H1 (cell line): ENCODE data around the gene ASCC2. TPM values are rescaled to one million over a fixed set of nuclear protein-coding genes. Genes with fewer than 3 reads are reported as not detected.

ENCODE experiments used
- CTCF ChIA-PET: fragments of 300-600 bp; sonication (Branson Sonifier 250); formaldehyde crosslinking; loops from one replicate; lab custom pipeline; 2021; ENCODE audit not compliant: partially characterized antibody; lab: Charles Lee
- POLR2A ChIA-PET: fragments of 300-600 bp; sonication (Branson Sonifier 250); formaldehyde crosslinking; loops from one replicate; lab custom pipeline; 2021; ENCODE audit warnings: inconsistent platforms; ENCODE audit not compliant: partially characterized antibody; lab: Charles Lee
- DNase-seq, 2 experiments: peaks; one replicate each; pipeline versions ENCODE4 v3.0.0 to v3.0.0-alpha.2; 2010 to 2022; ENCODE audit warnings: low spot score in 2 of 2, low read depth in 1 of 2, mixed read lengths in 1 of 2
- FAIRE-seq: peaks from 2 replicates; lab custom pipeline; 2011; peaks lifted over from hg19 to GRCh38; lab: Jason Lieb, UNC
- H2AFZ ChIP-seq: 2 replicates; pipeline ENCODE4 v1.8.1; 2012; ENCODE audit warnings: low read length, inconsistent platforms
- H2AK5ac ChIP-seq: 2 replicates; pipeline ENCODE4 v1.6.1; 2013; ENCODE audit warnings: low read depth, low read length
- H2BK120ac ChIP-seq: replicated peaks from 2 replicates; pipeline ENCODE3; 2013; ENCODE audit warnings: low read depth, low read length, inconsistent platforms
- H2BK12ac ChIP-seq: 2 replicates; pipeline ENCODE4 v1.6.1; 2013; ENCODE audit warnings: low read depth, low read length
- H2BK15ac ChIP-seq: 2 replicates; pipeline ENCODE4 v1.6.1; 2013; ENCODE audit warnings: low read length
- H2BK20ac ChIP-seq: 2 replicates; pipeline ENCODE4 v1.6.1; 2013; ENCODE audit warnings: low read length
- H2BK5ac ChIP-seq: 2 replicates; pipeline ENCODE4 v1.6.1; 2013; ENCODE audit warnings: low read depth, low read length
- H3K14ac ChIP-seq: 2 replicates; pipeline ENCODE4 v1.6.1; 2013; ENCODE audit warnings: inconsistent platforms; ENCODE audit not compliant: insufficient read length
- H3K18ac ChIP-seq: 2 replicates; pipeline ENCODE4 v1.6.1; 2013; ENCODE audit warnings: low read length; ENCODE audit errors: extremely low read depth
- H3K23ac ChIP-seq: 2 replicates; pipeline ENCODE4 v1.6.1; 2013; ENCODE audit warnings: inconsistent platforms; ENCODE audit not compliant: insufficient read length
- H3K23me2 ChIP-seq: 2 replicates; pipeline ENCODE4 v1.6.1; 2013; ENCODE audit warnings: low read depth, low read length
- H3K27ac ChIP-seq: 2 replicates; pipeline ENCODE4 v1.6.1; 2011; ENCODE audit warnings: low read depth, low read length, inconsistent platforms
- H3K27me3 ChIP-seq, 4 experiments: replicated peaks in 1 of 4; 1 replicate in 1 of 4; 2 replicates in 3 of 4; pipeline versions ENCODE4 v1.6.1 to v1.8.1; 2011 to 2013; ENCODE audit warnings: low read length in 3 of 4, mild to moderate bottlenecking in 3 of 4, inconsistent platforms in 2 of 4, mixed read lengths in 2 of 4, moderate library complexity in 1 of 4; ENCODE audit not compliant: control insufficient read depth in 3 of 4, insufficient read depth in 3 of 4; ENCODE audit errors: extremely low read depth in 1 of 4
- H3K36me3 ChIP-seq, 4 experiments: 2 replicates each; pipeline versions ENCODE4 v1.6.1 to v1.8.1; 2011 to 2013; ENCODE audit warnings: mild to moderate bottlenecking in 4 of 4, low read length in 3 of 4, moderate library complexity in 2 of 4, control low read depth in 1 of 4, inconsistent platforms in 1 of 4; ENCODE audit not compliant: insufficient read depth in 4 of 4, control insufficient read depth in 2 of 4
- H3K4ac ChIP-seq: replicated peaks from 2 replicates; pipeline ENCODE3; 2013; ENCODE audit warnings: low read length, low read depth, mixed read lengths, inconsistent platforms; ENCODE audit not compliant: insufficient read length
- H3K4me1 ChIP-seq, 4 experiments: replicated peaks in 1 of 4; 1 replicate in 1 of 4; 2 replicates in 3 of 4; pipeline versions ENCODE4 v1.6.1 to v1.8.1; 2011 to 2013; ENCODE audit warnings: low read length in 3 of 4, inconsistent platforms in 2 of 4, mixed read lengths in 1 of 4; ENCODE audit not compliant: insufficient read depth in 4 of 4, control insufficient read depth in 3 of 4
- H3K4me2 ChIP-seq, 2 experiments: 2 replicates each; pipeline versions ENCODE4 v1.6.1 to v1.8.1; 2011 to 2013; ENCODE audit warnings: low read depth in 2 of 2, low read length in 2 of 2, control low read depth in 1 of 2, inconsistent platforms in 1 of 2, mild to moderate bottlenecking in 1 of 2; ENCODE audit not compliant: insufficient read depth in 1 of 2
- H3K4me3 ChIP-seq, 4 experiments: fragments of 200-600, 300-600 bp in 1 of 4; sonication (generic), shearing (Covaris generic), sonication (Bioruptor Twin) in 1 of 4; 2 replicates each; pipeline versions ENCODE4 v1.5.1 to v1.8.1; 2011 to 2016; ENCODE audit warnings: low read length in 4 of 4, low read depth in 3 of 4, control low read depth in 2 of 4, inconsistent platforms in 2 of 4, mild to moderate bottlenecking in 2 of 4, mixed read lengths in 1 of 4, moderate library complexity in 1 of 4; ENCODE audit not compliant: insufficient read depth in 2 of 4; ENCODE audit errors: extremely low read depth in 1 of 4
- H3K56ac ChIP-seq: replicated peaks from 2 replicates; pipeline ENCODE3; 2013; ENCODE audit warnings: low read depth, mild to moderate bottlenecking, mixed read lengths, low read length, inconsistent platforms; ENCODE audit not compliant: insufficient read length
- H3K79me1 ChIP-seq: 2 replicates; pipeline ENCODE4 v1.6.1; 2013; ENCODE audit warnings: low read depth, low read length, control low read depth
- H3K79me2 ChIP-seq, 2 experiments: 2 replicates each; pipeline versions ENCODE4 v1.6.1 to v1.8.1; 2012 to 2013; ENCODE audit warnings: low read length in 2 of 2, mild to moderate bottlenecking in 2 of 2, inconsistent platforms in 1 of 2; ENCODE audit not compliant: insufficient read depth in 2 of 2, control insufficient read depth in 1 of 2
- H3K9ac ChIP-seq, 4 experiments: replicated peaks in 1 of 4; 1 replicate in 1 of 4; 2 replicates in 3 of 4; pipeline versions ENCODE4 v1.6.1 to v1.8.1; 2011 to 2013; ENCODE audit warnings: low read depth in 3 of 4, low read length in 3 of 4, control low read depth in 2 of 4, mild to moderate bottlenecking in 2 of 4, moderate library complexity in 2 of 4, inconsistent platforms in 1 of 4; ENCODE audit errors: extremely low read depth in 1 of 4
- H3K9me3 ChIP-seq, 2 experiments: 2 replicates each; pipeline versions ENCODE4 v1.6.1 to v1.8.1; 2012 to 2013; ENCODE audit warnings: mild to moderate bottlenecking in 2 of 2, moderate library complexity in 2 of 2, control low read depth in 1 of 2, inconsistent platforms in 1 of 2, low read depth in 1 of 2, low read length in 1 of 2, mixed read lengths in 1 of 2; ENCODE audit not compliant: insufficient read depth in 2 of 2
- H4K20me1 ChIP-seq, 2 experiments: replicated peaks in 1 of 2; 2 replicates each; pipeline versions ENCODE3 to v1.8.1; 2011 to 2013; ENCODE audit warnings: inconsistent platforms in 2 of 2, low read length in 2 of 2, mild to moderate bottlenecking in 1 of 2; ENCODE audit not compliant: insufficient read depth in 2 of 2, control insufficient read depth in 1 of 2
- H4K5ac ChIP-seq: 2 replicates; pipeline ENCODE4 v1.6.1; 2013; ENCODE audit warnings: low read length, low read depth, mixed read lengths, inconsistent platforms; ENCODE audit not compliant: insufficient read length
- H4K8ac ChIP-seq: 2 replicates; pipeline ENCODE4 v1.8.0; 2013; ENCODE audit warnings: mild to moderate bottlenecking, moderate library complexity, low read length, inconsistent platforms; ENCODE audit not compliant: insufficient read depth; ENCODE audit errors: extremely low read depth
- H4K91ac ChIP-seq: replicated peaks from 2 replicates; pipeline ENCODE3; 2013; ENCODE audit warnings: low read length, mixed read lengths, inconsistent platforms; ENCODE audit not compliant: insufficient read length
- CTBP2 ChIP-seq: IDR thresholded peaks from 2 replicates; pipeline ENCODE4 v1.7.0; 2011; ENCODE audit warnings: borderline replicate concordance, mild to moderate bottlenecking, moderate library complexity, mixed read lengths, low read length; ENCODE audit not compliant: insufficient read depth, insufficient read length
- JUND ChIP-seq: IDR thresholded peaks from 2 replicates; pipeline ENCODE4 v1.6.1; 2011; ENCODE audit warnings: mild to moderate bottlenecking, improper control_type of control experiment, low read length
- WGBS, 2 experiments: shearing (Covaris generic) in 1 of 2; methylation state at CpG; one replicate each; pipeline versions ENCODE4 v1.1.6 to v1.1.7; 2013 to 2015; ENCODE audit warnings: low lambda C conversion rate in 2 of 2, mixed read lengths in 2 of 2, inconsistent platforms in 1 of 2, low coverage in 1 of 2, missing lambda C conversion rate in 1 of 2; ENCODE audit not compliant: insufficient replicate concordance in 2 of 2, insufficient coverage in 1 of 2, insufficient read length in 1 of 2; ENCODE audit errors: extremely low coverage in 1 of 2, missing lambda C conversion rate in 1 of 2; 5-methylcytosine and 5-hydroxymethylcytosine counted together
- polyA plus RNA-seq, 7 experiments: library from polyadenylated mRNA; depleted of rRNA in 3 of 7; stranded (reverse) in 5 of 7; unstranded in 2 of 7; fragments of >200 nt in 5 of 7; fragments of 200-250 nt in 2 of 7; gene quantifications; 1 replicate in 5 of 7; 2 replicates in 1 of 7; 4 replicates in 1 of 7; pipeline versions ENCODE4 v1.2.1 to v1.2.3, GENCODE V29; 2011 to 2013; ENCODE audit warnings: missing spikeins in 2 of 7, mixed read lengths in 2 of 7
- total RNA-seq: library from RNA; stranded (reverse); fragmentation: NEBNext Ultra II Directional; extraction: Animal tissue kit (Norgen Biotek cat#: 25700); gene quantifications from 2 replicates; pipeline ENCODE4 v1.2.1, GENCODE V29; 2021

ASCC2 gene
- total and polyA plus RNA-seq, 2 of the 8 experiments (the other 6 are each of a cell fraction or from before 2014, with no cell fraction given), result 35.0 to 35.8 TPM

GRCh38 chr22:29748248-29748893 is 89.7 kb downstream of the ASCC2 start:
- Histone ChIP-seq H3K4me2 (no peak overlapping the region), H3K23ac (no peak overlapping the region), H3K79me1 (no peaks in the 10 kb centered on the region), H3K56ac (no peak overlapping the region), H4K91ac (no peak overlapping the region), H2AFZ (no peak overlapping the region), H3K9me3 (no peaks in the 10 kb centered on the region), H3K27me3 (no peaks in the 10 kb centered on the region), H4K5ac (no peak overlapping the region), H3K79me2 (no peaks in the 10 kb centered on the region), H4K20me1 (peaks cover 0 to 1% of the 10 kb centered on the region in 2 experiments), H3K4me1 (no peaks in the 10 kb centered on the region; a peak in 1 of 7 replicates), H3K36me3 (no peaks in the 10 kb centered on the region), H3K27ac (no peak overlapping the region), H3K18ac (no peak overlapping the region), H3K14ac (no peak overlapping the region), H2BK20ac (no peak overlapping the region), H2BK120ac (no peak overlapping the region), H2BK15ac (no peak overlapping the region), H2BK5ac (no peak overlapping the region), H4K8ac (peak overlapping the region; percentile 37; the same call in 1 of the 2 replicates), H3K4me3 (no peak overlapping the region), H3K23me2 (no peaks in the 10 kb centered on the region), H2AK5ac (no peak overlapping the region), H3K9ac (no peak overlapping the region), H3K4ac (no peak overlapping the region), H2BK12ac (no peak overlapping the region)
- WGBS, 2 experiments, result 85% methylated on average over 9 of the region's 9 CpGs; no CpG with 5 or more reads in 1 of the 2 experiments
- ChIA-PET CTCF (interaction anchor here (0.6 to 1.9 kb wide), 10 partner anchors 14 to 340 kb away, joined by 3 to 8 read pairs (median 4); no protein-coding TSS in a partner anchor), POLR2A (interaction anchor here (1.5 kb wide), 1 partner anchor 10 kb away, joined by 5 read pairs; no protein-coding TSS in a partner anchor)
- FAIRE-seq (no peak), DNase-seq (no peak)
- TF ChIP-seq JUND (no peak), CTBP2 (no peak)
